ENCODE measurements around the gene EXOC2. TPM values are rescaled to one million over a fixed set of nuclear protein-coding genes. Genes with fewer than 3 reads are reported as not detected.

The EXOC2 gene
- total RNA-seq, 1 donor from 2014 or later = 29.2 TPM

DNA sequence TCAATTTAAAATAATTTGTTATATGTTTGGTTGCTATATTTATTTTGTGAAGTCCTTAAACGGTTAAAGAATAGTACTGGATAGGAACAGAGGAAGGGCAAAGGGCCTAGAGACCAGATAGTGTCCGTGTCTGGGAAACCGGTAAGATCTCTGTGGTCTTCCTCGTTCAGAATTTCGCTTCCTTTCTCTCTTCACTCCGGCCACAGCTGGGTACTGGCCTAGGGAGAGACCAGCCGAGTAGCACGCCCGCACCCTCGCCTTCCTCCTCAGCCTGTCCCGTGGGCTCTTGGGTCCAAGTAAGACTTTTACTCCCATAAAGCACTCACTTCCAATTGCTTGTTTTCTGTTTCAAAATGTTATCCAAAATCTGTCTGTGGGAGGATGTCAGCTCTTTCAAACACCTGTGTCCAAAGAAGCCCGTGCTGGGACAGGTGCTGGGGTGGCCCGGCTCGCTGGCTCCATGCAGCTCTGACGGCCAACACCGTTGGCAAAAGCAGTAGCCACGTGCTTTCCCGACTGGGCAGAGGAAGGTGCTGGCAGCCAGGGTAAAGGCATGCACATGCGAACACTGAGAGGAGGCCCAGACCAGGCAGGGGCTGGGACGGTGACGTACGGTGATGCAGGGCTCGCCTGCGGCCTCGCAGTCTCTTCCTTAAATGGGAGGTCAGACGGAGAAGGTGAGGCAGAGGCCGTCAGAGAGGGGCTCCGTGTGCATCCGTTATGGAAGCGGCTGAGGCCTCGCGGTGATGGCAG is 189.2 kb downstream of the EXOC2 start:
- Histone ChIP-seq H3K4me3 (ENCODE audit: low read depth, low read length) (no peak overlapping the region), H3K36me3 (ENCODE audit: control insufficient read depth, insufficient read depth, low read length) (no peaks in the 10 kb centered on the region), H3K27me3 (ENCODE audit: control insufficient read depth, insufficient read depth, low read length) (no peaks in the 10 kb centered on the region)
- TF ChIP-seq, protein P1, sequence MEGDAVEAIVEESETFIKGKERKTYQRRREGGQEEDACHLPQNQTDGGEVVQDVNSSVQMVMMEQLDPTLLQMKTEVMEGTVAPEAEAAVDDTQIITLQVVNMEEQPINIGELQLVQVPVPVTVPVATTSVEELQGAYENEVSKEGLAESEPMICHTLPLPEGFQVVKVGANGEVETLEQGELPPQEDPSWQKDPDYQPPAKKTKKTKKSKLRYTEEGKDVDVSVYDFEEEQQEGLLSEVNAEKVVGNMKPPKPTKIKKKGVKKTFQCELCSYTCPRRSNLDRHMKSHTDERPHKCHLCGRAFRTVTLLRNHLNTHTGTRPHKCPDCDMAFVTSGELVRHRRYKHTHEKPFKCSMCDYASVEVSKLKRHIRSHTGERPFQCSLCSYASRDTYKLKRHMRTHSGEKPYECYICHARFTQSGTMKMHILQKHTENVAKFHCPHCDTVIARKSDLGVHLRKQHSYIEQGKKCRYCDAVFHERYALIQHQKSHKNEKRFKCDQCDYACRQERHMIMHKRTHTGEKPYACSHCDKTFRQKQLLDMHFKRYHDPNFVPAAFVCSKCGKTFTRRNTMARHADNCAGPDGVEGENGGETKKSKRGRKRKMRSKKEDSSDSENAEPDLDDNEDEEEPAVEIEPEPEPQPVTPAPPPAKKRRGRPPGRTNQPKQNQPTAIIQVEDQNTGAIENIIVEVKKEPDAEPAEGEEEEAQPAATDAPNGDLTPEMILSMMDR (IDR thresholded peaks at IDR 0.05; ENCODE audit: insufficient read depth, low read length, severe bottlenecking) = no peak
- DNase-seq (ENCODE audit: low read depth) (no peak), FAIRE-seq (no peak)

DNA sequence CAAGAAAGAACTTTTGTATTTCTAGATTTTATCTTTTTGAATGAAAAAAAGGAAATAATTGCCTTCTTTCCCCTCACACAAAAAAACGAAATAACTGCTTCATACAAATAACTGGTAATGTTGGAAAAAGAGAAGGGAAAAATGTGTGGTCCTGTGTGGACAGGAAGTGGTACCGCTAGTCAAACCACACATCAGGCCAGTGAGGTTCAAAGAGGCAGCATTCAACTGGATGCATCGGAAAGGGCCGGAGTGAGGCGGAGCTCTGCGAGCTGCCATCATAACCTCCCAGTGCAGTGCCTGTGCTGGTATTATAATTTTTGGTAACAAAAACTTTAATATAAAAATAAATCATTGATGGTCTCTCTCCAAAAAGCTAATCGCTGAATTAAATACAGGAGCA is 190.2 kb downstream of the EXOC2 start:
- Histone ChIP-seq H3K4me3 (ENCODE audit: low read depth, low read length) (no peak overlapping the region), H3K27me3 (ENCODE audit: control insufficient read depth, insufficient read depth, low read length) (no peaks in the 10 kb centered on the region), H3K36me3 (ENCODE audit: control insufficient read depth, insufficient read depth, low read length) (no peaks in the 10 kb centered on the region)
- no peak for DNase-seq (ENCODE audit: low read depth)
- TF ChIP-seq, protein P1 (IDR thresholded peaks at IDR 0.05; ENCODE audit: insufficient read depth, low read length, severe bottlenecking) = no peak
- FAIRE-seq = no peak

GRCh38 chr6:501891-502601 is 190.9 kb downstream of the EXOC2 start:
- H3K4me3 ChIP-seq (ENCODE audit: low read depth, low read length) = no peak overlapping the region
- no peaks in the 10 kb centered on the region for H3K27me3 ChIP-seq (ENCODE audit: control insufficient read depth, insufficient read depth, low read length)
- H3K36me3 ChIP-seq (ENCODE audit: control insufficient read depth, insufficient read depth, low read length) = no peaks in the 10 kb centered on the region
- no peak for DNase-seq (ENCODE audit: low read depth)
- TF ChIP-seq, protein P1 (IDR thresholded peaks at IDR 0.05; ENCODE audit: insufficient read depth, low read length, severe bottlenecking) = no peak
- FAIRE-seq = no peak

- Histone ChIP-seq H3K4me3 (ENCODE audit: low read depth, low read length) (no peak overlapping the region), H3K27me3 (ENCODE audit: control insufficient read depth, insufficient read depth, low read length) (no peaks in the 10 kb centered on the region), H3K36me3 (ENCODE audit: control insufficient read depth, insufficient read depth, low read length) (peaks cover 2% of the 10 kb centered on the region)
- DNase-seq (ENCODE audit: low read depth) (no peak), FAIRE-seq (no peak)
- TF ChIP-seq, protein P1 (IDR thresholded peaks at IDR 0.05; ENCODE audit: insufficient read depth, low read length, severe bottlenecking) = no peak
Observed at GRCh38 chr6:499617-500016, 193.3 kb downstream of the EXOC2 start.

- FAIRE-seq = peak; percentile 77
- TF ChIP-seq, protein P1 (IDR thresholded peaks at IDR 0.05; ENCODE audit: insufficient read depth, low read length, severe bottlenecking) = no peak
- DNase-seq (ENCODE audit: low read depth) = no peak
- no peak overlapping the region for H3K4me3 ChIP-seq (ENCODE audit: low read depth, low read length)
- peaks cover 2% of the 10 kb centered on the region for H3K36me3 ChIP-seq (ENCODE audit: control insufficient read depth, insufficient read depth, low read length)
- no peaks in the 10 kb centered on the region for H3K27me3 ChIP-seq (ENCODE audit: control insufficient read depth, insufficient read depth, low read length)
Observed at GRCh38 chr6:498795-499231, 194.1 kb downstream of the EXOC2 start.
